HFF-Myc (cell line): ENCODE data around the gene C6orf62.
"Not testable (repeated sequence)": the region's sequence is repeated elsewhere in the genome, so short reads cannot be mapped to it uniquely, and the experiment has no call there.

ENCODE experiments used
- DNase-seq: peaks from one replicate; pipeline ENCODE4 v3.0.0-alpha.2; 2011; ENCODE audit warnings: low read depth; ENCODE audit errors: extremely low read depth
- H3K4me3 ChIP-seq: replicated peaks from 2 replicates; pipeline ENCODE4 v1.5.1; 2011; ENCODE audit warnings: low read depth, mild to moderate bottlenecking, control low read depth, low read length
- CTCF ChIP-seq: IDR thresholded peaks from 2 replicates; pipeline ENCODE4 v1.5.1; 2012; ENCODE audit warnings: mild to moderate bottlenecking, low read depth, low read length, control low read depth; ENCODE audit errors: missing control alignments

C6orf62 gene

GRCh38 chr6:24752917-24753492, 34.1 kb upstream of the C6orf62 start:
- no peak for DNase-seq
- no peak overlapping the region for H3K4me3 ChIP-seq
- no peak for TF ChIP-seq CTCF

GRCh38 chr6:24752503-24752902, 33.5 kb upstream of the C6orf62 start:
- no peak for DNase-seq
- H3K4me3 ChIP-seq = no peak overlapping the region
- no peak for TF ChIP-seq CTCF

- H3K4me3 ChIP-seq, DNase-seq: not testable (repeated sequence)
These were observed 31.9 kb upstream of the C6orf62 start for GRCh38 chr6:24750878-24751277.

GRCh38 chr6:24749297-24749696, 30.3 kb upstream of the C6orf62 start:
- TF ChIP-seq CTCF = no peak
- DNase-seq = no peak
- no peak overlapping the region for H3K4me3 ChIP-seq

GRCh38 chr6:24744911-24745310, 26.0 kb upstream of the C6orf62 start:
- DNase-seq = no peak
- H3K4me3 ChIP-seq = no peak overlapping the region
- TF ChIP-seq CTCF = no peak

- no peak for DNase-seq
- no peak for TF ChIP-seq CTCF
- H3K4me3 ChIP-seq = no peak overlapping the region
These were observed 25.0 kb upstream of the C6orf62 start for GRCh38 chr6:24743944-24744335.

- TF ChIP-seq CTCF = no peak
- DNase-seq = peak; percentile 97
- peak overlapping the region; percentile 14; the same call in 1 of the 2 replicates for H3K4me3 ChIP-seq
These were observed 24.4 kb upstream of the C6orf62 start for GRCh38 chr6:24743265-24743943.
